ENCODE measurements around the gene CDK3.

GRCh38 chr17:76005263-76006149 lies 4.9 kb downstream of the CDK3 start:
- peak; percentile 97 for TF ChIP-seq CTCF (conservative IDR thresholded peaks at IDR 0.05; ENCODE audit: low read depth, low read length)
- TF ChIP-seq EZH2phosphoT487 (IDR thresholded peaks at IDR 0.05; ENCODE audit: borderline replicate concordance, low read length): no peak

Measured in PC-3 (cell line).